ENCODE data around the gene SCPEP1.

SCPEP1 gene

GRCh38 chr17:56983366-56983765, 5.4 kb downstream of the SCPEP1 start:
- peaks cover 7% of the 10 kb centered on the region for H3K4me1 ChIP-seq (ENCODE audit: control insufficient read depth, insufficient read depth, low read length)
- H3K9ac ChIP-seq (ENCODE audit: low read length): no peak overlapping the region
- H3K27ac ChIP-seq (ENCODE audit: low read depth, low read length): no peak overlapping the region
- H3K9me3 ChIP-seq (ENCODE audit: control insufficient read depth, insufficient read depth, low read depth, low read length): no peaks in the 10 kb centered on the region
- H3K27me3 ChIP-seq (ENCODE audit: control insufficient read depth, insufficient read depth, low read length): no peaks in the 10 kb centered on the region
- peaks cover 21% of the 10 kb centered on the region for H3K36me3 ChIP-seq (ENCODE audit: control insufficient read depth, insufficient read depth, low read length)
- H3K4me3 ChIP-seq (ENCODE audit: low read depth, low read length): no peak overlapping the region

- H3K4me3 ChIP-seq (ENCODE audit: low read depth, low read length): no peak overlapping the region
- H3K4me1 ChIP-seq (ENCODE audit: control insufficient read depth, insufficient read depth, low read length): no peaks in the 10 kb centered on the region
- H3K27me3 ChIP-seq (ENCODE audit: control insufficient read depth, insufficient read depth, low read length): no peaks in the 10 kb centered on the region
- no peaks in the 10 kb centered on the region for H3K9me3 ChIP-seq (ENCODE audit: control insufficient read depth, insufficient read depth, low read depth, low read length)
- no peak overlapping the region for H3K27ac ChIP-seq (ENCODE audit: low read depth, low read length)
- peaks cover 28% of the 10 kb centered on the region for H3K36me3 ChIP-seq (ENCODE audit: control insufficient read depth, insufficient read depth, low read length)
- H3K9ac ChIP-seq (ENCODE audit: low read length): no peak overlapping the region
These were observed 7.6 kb downstream of the SCPEP1 start for GRCh38 chr17:56985371-56986162.

- H3K9ac ChIP-seq (ENCODE audit: low read length): no peak overlapping the region
- H3K4me3 ChIP-seq (ENCODE audit: low read depth, low read length): no peak overlapping the region
- no peaks in the 10 kb centered on the region for H3K27me3 ChIP-seq (ENCODE audit: control insufficient read depth, insufficient read depth, low read length)
- H3K4me1 ChIP-seq (ENCODE audit: control insufficient read depth, insufficient read depth, low read length): no peaks in the 10 kb centered on the region
- H3K27ac ChIP-seq (ENCODE audit: low read depth, low read length): no peak overlapping the region
- H3K9me3 ChIP-seq (ENCODE audit: control insufficient read depth, insufficient read depth, low read depth, low read length): no peaks in the 10 kb centered on the region
- H3K36me3 ChIP-seq (ENCODE audit: control insufficient read depth, insufficient read depth, low read length): peaks cover 31% of the 10 kb centered on the region
These were observed 9.4 kb downstream of the SCPEP1 start for GRCh38 chr17:56987283-56987834.

GRCh38 chr17:56988901-56989572, 11.1 kb downstream of the SCPEP1 start:
- Histone ChIP-seq H3K9me3 (ENCODE audit: control insufficient read depth, insufficient read depth, low read depth, low read length) (no peaks in the 10 kb centered on the region), H3K4me3 (ENCODE audit: low read depth, low read length) (no peak overlapping the region), H3K9ac (ENCODE audit: low read length) (no peak overlapping the region), H3K36me3 (ENCODE audit: control insufficient read depth, insufficient read depth, low read length) (peaks cover 37% of the 10 kb centered on the region), H3K4me1 (ENCODE audit: control insufficient read depth, insufficient read depth, low read length) (no peaks in the 10 kb centered on the region), H3K27me3 (ENCODE audit: control insufficient read depth, insufficient read depth, low read length) (no peaks in the 10 kb centered on the region), H3K27ac (ENCODE audit: low read depth, low read length) (no peak overlapping the region)

- Histone ChIP-seq H3K4me3 (ENCODE audit: low read depth, low read length) (no peak overlapping the region), H3K36me3 (ENCODE audit: control insufficient read depth, insufficient read depth, low read length) (peaks cover 45% of the 10 kb centered on the region), H3K4me1 (ENCODE audit: control insufficient read depth, insufficient read depth, low read length) (no peaks in the 10 kb centered on the region), H3K9ac (ENCODE audit: low read length) (no peak overlapping the region), H3K27me3 (ENCODE audit: control insufficient read depth, insufficient read depth, low read length) (no peaks in the 10 kb centered on the region), H3K27ac (ENCODE audit: low read depth, low read length) (no peak overlapping the region), H3K9me3 (ENCODE audit: control insufficient read depth, insufficient read depth, low read depth, low read length) (no peaks in the 10 kb centered on the region)
These were observed 14.4 kb downstream of the SCPEP1 start for GRCh38 chr17:56992364-56992763.

- Histone ChIP-seq H3K4me1 (ENCODE audit: control insufficient read depth, insufficient read depth, low read length) (no peaks in the 10 kb centered on the region), H3K27me3 (ENCODE audit: control insufficient read depth, insufficient read depth, low read length) (no peaks in the 10 kb centered on the region), H3K9ac (ENCODE audit: low read length) (no peak overlapping the region), H3K4me3 (ENCODE audit: low read depth, low read length) (no peak overlapping the region), H3K9me3 (ENCODE audit: control insufficient read depth, insufficient read depth, low read depth, low read length) (no peaks in the 10 kb centered on the region), H3K36me3 (ENCODE audit: control insufficient read depth, insufficient read depth, low read length) (peaks cover 32% of the 10 kb centered on the region), H3K27ac (ENCODE audit: low read depth, low read length) (no peak overlapping the region)
These were observed 16.3 kb downstream of the SCPEP1 start for GRCh38 chr17:56994009-56994792.

GRCh38 chr17:56995766-56996165, 17.8 kb downstream of the SCPEP1 start:
- Histone ChIP-seq H3K27me3 (ENCODE audit: control insufficient read depth, insufficient read depth, low read length) (no peaks in the 10 kb centered on the region), H3K9ac (ENCODE audit: low read length) (no peak overlapping the region), H3K27ac (ENCODE audit: low read depth, low read length) (no peak overlapping the region), H3K4me3 (ENCODE audit: low read depth, low read length) (no peak overlapping the region), H3K4me1 (ENCODE audit: control insufficient read depth, insufficient read depth, low read length) (no peaks in the 10 kb centered on the region), H3K9me3 (ENCODE audit: control insufficient read depth, insufficient read depth, low read depth, low read length) (no peaks in the 10 kb centered on the region), H3K36me3 (ENCODE audit: control insufficient read depth, insufficient read depth, low read length) (peaks cover 29% of the 10 kb centered on the region)

GRCh38 chr17:56997313-56997712, 19.4 kb downstream of the SCPEP1 start:
- Histone ChIP-seq H3K9me3 (ENCODE audit: control insufficient read depth, insufficient read depth, low read depth, low read length) (no peaks in the 10 kb centered on the region), H3K4me1 (ENCODE audit: control insufficient read depth, insufficient read depth, low read length) (no peaks in the 10 kb centered on the region), H3K4me3 (ENCODE audit: low read depth, low read length) (no peak overlapping the region), H3K36me3 (ENCODE audit: control insufficient read depth, insufficient read depth, low read length) (peaks cover 32% of the 10 kb centered on the region), H3K9ac (ENCODE audit: low read length) (no peak overlapping the region), H3K27me3 (ENCODE audit: control insufficient read depth, insufficient read depth, low read length) (no peaks in the 10 kb centered on the region), H3K27ac (ENCODE audit: low read depth, low read length) (no peak overlapping the region)

- Histone ChIP-seq H3K4me1 (ENCODE audit: control insufficient read depth, insufficient read depth, low read length) (no peaks in the 10 kb centered on the region), H3K27me3 (ENCODE audit: control insufficient read depth, insufficient read depth, low read length) (no peaks in the 10 kb centered on the region), H3K4me3 (ENCODE audit: low read depth, low read length) (no peak overlapping the region), H3K36me3 (ENCODE audit: control insufficient read depth, insufficient read depth, low read length) (peaks cover 19% of the 10 kb centered on the region; the same call in 1 of the 2 replicates), H3K9ac (ENCODE audit: low read length) (no peak overlapping the region), H3K27ac (ENCODE audit: low read depth, low read length) (no peak overlapping the region), H3K9me3 (ENCODE audit: control insufficient read depth, insufficient read depth, low read depth, low read length) (no peaks in the 10 kb centered on the region)
These were observed 23.6 kb downstream of the SCPEP1 start for GRCh38 chr17:57001541-57001940.

GRCh38 chr17:57002904-57003303, 25.0 kb downstream of the SCPEP1 start:
- Histone ChIP-seq H3K36me3 (ENCODE audit: control insufficient read depth, insufficient read depth, low read length) (0 out of 2 replicates have a peak, but pooled peaks cover 15% of the 10 kb centered on the region), H3K4me1 (ENCODE audit: control insufficient read depth, insufficient read depth, low read length) (no peaks in the 10 kb centered on the region)

More at GRCh38 chr17:57002904-57003303, 25.0 kb downstream of the SCPEP1 start:
- Histone ChIP-seq H3K4me3 (ENCODE audit: low read depth, low read length) (no peak overlapping the region), H3K27ac (ENCODE audit: low read depth, low read length) (no peak overlapping the region), H3K9me3 (ENCODE audit: control insufficient read depth, insufficient read depth, low read depth, low read length) (no peaks in the 10 kb centered on the region), H3K27me3 (ENCODE audit: control insufficient read depth, insufficient read depth, low read length) (no peaks in the 10 kb centered on the region), H3K9ac (ENCODE audit: low read length) (no peak overlapping the region)

Measured in HUES6 (cell line).